SK-N-SH treated with all-trans-retinoic acid at 6 μM for 48 hours (cell line): ENCODE measurements around the gene PLSCR2.
A peak's percentile ranks its signal among the peaks of the same experiment; 100 is the strongest.

Source experiments
- ATAC-seq: fragments of 200-7000 bp; cut with Tn5 transposase; 3 replicates; pipeline ENCODE4 v1.9.1; 2020; ENCODE audit warnings: mild to moderate bottlenecking, moderate library complexity
- ARNTL ChIP-seq: fragments of 450-650 bp; formaldehyde crosslinking; IDR thresholded peaks from 2 replicates; pipeline ENCODE4 v1.5.0; 2020; ENCODE audit warnings: low read depth, mild to moderate bottlenecking, moderate library complexity, borderline replicate concordance
- BACH2 ChIP-seq: fragments of 250-450 bp; sonication (Bioruptor Pico); IDR thresholded peaks from 2 replicates; pipeline ENCODE4 v1.9.0; 2021; ENCODE audit warnings: mild to moderate bottlenecking, borderline replicate concordance
- CREB5 ChIP-seq: fragments of 250-450 bp; sonication (Bioruptor Pico); IDR thresholded peaks from 2 replicates; pipeline ENCODE4 v1.5.1; 2020; ENCODE audit warnings: low read depth, mild to moderate bottlenecking, moderate library complexity
- CSDC2 ChIP-seq: fragments of 250-450 bp; sonication (Bioruptor Pico); IDR thresholded peaks from 2 replicates; pipeline ENCODE4 v1.5.0; 2020; ENCODE audit warnings: mild to moderate bottlenecking, moderate library complexity
- CSRNP3 ChIP-seq: fragments of 250-450 bp; sonication (Bioruptor Pico); IDR thresholded peaks from 2 replicates; pipeline ENCODE4 v1.5.1; 2021; ENCODE audit warnings: mild to moderate bottlenecking, moderate library complexity
- GLIS3 ChIP-seq: fragments of 250-450 bp; sonication (Bioruptor Pico); IDR thresholded peaks from 2 replicates; pipeline ENCODE4 v1.5.0; 2020; ENCODE audit warnings: mild to moderate bottlenecking, moderate library complexity
- ISL1 ChIP-seq: fragments of 250-450 bp; sonication (Bioruptor Pico); IDR thresholded peaks from 2 replicates; pipeline ENCODE4 v2.1.2; 2022; ENCODE audit warnings: mild to moderate bottlenecking, moderate library complexity
- OSR1 ChIP-seq: fragments of 250-450 bp; sonication (Bioruptor Pico); IDR thresholded peaks from 2 replicates; pipeline ENCODE4 v1.8.0; 2022; ENCODE audit warnings: moderate library complexity, mild to moderate bottlenecking, inconsistent platforms
- PATZ1 ChIP-seq: fragments of 250-450 bp; sonication (Bioruptor Pico); IDR thresholded peaks from 2 replicates; pipeline ENCODE4 v1.8.0; 2020; ENCODE audit warnings: mild to moderate bottlenecking, moderate library complexity, borderline replicate concordance
- POU6F1 ChIP-seq: fragments of 250-450 bp; sonication (Bioruptor Pico); IDR thresholded peaks from 2 replicates; pipeline ENCODE4 v1.8.0; 2021; ENCODE audit warnings: low read depth, mild to moderate bottlenecking, moderate library complexity, borderline replicate concordance
- PPARA ChIP-seq: fragments of 250-450 bp; sonication (Bioruptor Pico); IDR thresholded peaks from 2 replicates; pipeline ENCODE4 v1.5.0; 2020; ENCODE audit warnings: mild to moderate bottlenecking, borderline replicate concordance
- RARB ChIP-seq: fragments of 250-450 bp; sonication (Bioruptor Pico); IDR thresholded peaks from 2 replicates; pipeline ENCODE4 v1.8.0; 2021; ENCODE audit warnings: mild to moderate bottlenecking, moderate library complexity
- SNAI2 ChIP-seq: fragments of 250-450 bp; sonication (Bioruptor Pico); IDR thresholded peaks from 2 replicates; pipeline ENCODE4 v1.5.0; 2020; ENCODE audit warnings: mild to moderate bottlenecking, moderate library complexity
- TOX ChIP-seq: fragments of 250-450 bp; sonication (Bioruptor Pico); IDR thresholded peaks from 2 replicates; pipeline ENCODE4 v1.8.0; 2021; ENCODE audit warnings: mild to moderate bottlenecking, moderate library complexity, borderline replicate concordance
- TSHZ2 ChIP-seq: fragments of 250-450 bp; sonication (Bioruptor Pico); IDR thresholded peaks from 2 replicates; pipeline ENCODE4 v1.5.0; 2020; ENCODE audit warnings: mild to moderate bottlenecking, moderate library complexity
- ZC3H10 ChIP-seq: fragments of 250-450 bp; sonication (Bioruptor Pico); IDR thresholded peaks from 2 replicates; pipeline ENCODE4 v1.5.1; 2021; ENCODE audit warnings: mild to moderate bottlenecking, moderate library complexity
- ZFP3 ChIP-seq: fragments of 250-450 bp; sonication (Bioruptor Pico); IDR thresholded peaks from 2 replicates; pipeline ENCODE4 v1.5.0; 2020; ENCODE audit warnings: mild to moderate bottlenecking, moderate library complexity
- ZNF70 ChIP-seq: fragments of 450-650 bp; formaldehyde crosslinking; IDR thresholded peaks from 2 replicates; pipeline ENCODE4 v1.5.0; 2020; ENCODE audit warnings: mild to moderate bottlenecking, moderate library complexity

PLSCR2 gene

GRCh38 chr3:146517684-146518435 is 48.5 kb upstream of the PLSCR2 start (continued):
- TF ChIP-seq POU6F1 (no peak), BACH2 (CRISPR knock-in tag) (no peak)

- no peak for TF ChIP-seq PPARA
- no peak for TF ChIP-seq ISL1 (CRISPR knock-in tag)
- no peak for TF ChIP-seq CREB5 (CRISPR knock-in tag)
- no peak for TF ChIP-seq GLIS3 (CRISPR knock-in tag)
- TF ChIP-seq RARB (CRISPR knock-in tag): no peak
- no peak for TF ChIP-seq ZC3H10 (CRISPR knock-in tag)
- TF ChIP-seq CSDC2: no peak
- no peak for TF ChIP-seq ZNF70 (CRISPR knock-in tag)
- no peak for TF ChIP-seq ARNTL (CRISPR knock-in tag)
- no peak for TF ChIP-seq SNAI2
- no peak for TF ChIP-seq OSR1
- TF ChIP-seq POU6F1: no peak
- no peak for TF ChIP-seq TOX (CRISPR knock-in tag)
- no peak for TF ChIP-seq ZFP3 (CRISPR knock-in tag)
- TF ChIP-seq CSRNP3: no peak
- TF ChIP-seq TSHZ2 (CRISPR knock-in tag): no peak
- TF ChIP-seq BACH2 (CRISPR knock-in tag): no peak
- no peak for TF ChIP-seq PATZ1 (CRISPR knock-in tag)
- peak; percentile 56 for ATAC-seq
Observed at GRCh38 chr3:146513386-146514051, 44.2 kb upstream of the PLSCR2 start.
